H1 (cell line): Measurements from ENCODE around the gene SLC37A3. TPM values are rescaled to one million over a fixed set of nuclear protein-coding genes. Genes with fewer than 3 reads are reported as not detected.

ENCODE experiments used
- CTCF ChIA-PET: fragments of 300-600 bp; sonication (Branson Sonifier 250); formaldehyde crosslinking; loops from one replicate; lab custom pipeline; 2021; ENCODE audit not compliant: partially characterized antibody; lab: Charles Lee
- POLR2A ChIA-PET: fragments of 300-600 bp; sonication (Branson Sonifier 250); formaldehyde crosslinking; loops from one replicate; lab custom pipeline; 2021; ENCODE audit warnings: inconsistent platforms; ENCODE audit not compliant: partially characterized antibody; lab: Charles Lee
- DNase-seq, 2 experiments: peaks; one replicate each; pipeline versions ENCODE4 v3.0.0 to v3.0.0-alpha.2; 2010 to 2022; ENCODE audit warnings: low spot score in 2 of 2, low read depth in 1 of 2, mixed read lengths in 1 of 2
- FAIRE-seq: peaks from 2 replicates; lab custom pipeline; 2011; peaks lifted over from hg19 to GRCh38; lab: Jason Lieb, UNC
- H2AFZ ChIP-seq: 2 replicates; pipeline ENCODE4 v1.8.1; 2012; ENCODE audit warnings: low read length, inconsistent platforms
- H2AK5ac ChIP-seq: 2 replicates; pipeline ENCODE4 v1.6.1; 2013; ENCODE audit warnings: low read depth, low read length
- H2BK120ac ChIP-seq: replicated peaks from 2 replicates; pipeline ENCODE3; 2013; ENCODE audit warnings: low read depth, low read length, inconsistent platforms
- H2BK12ac ChIP-seq: 2 replicates; pipeline ENCODE4 v1.6.1; 2013; ENCODE audit warnings: low read depth, low read length
- H2BK15ac ChIP-seq: 2 replicates; pipeline ENCODE4 v1.6.1; 2013; ENCODE audit warnings: low read length
- H2BK20ac ChIP-seq: 2 replicates; pipeline ENCODE4 v1.6.1; 2013; ENCODE audit warnings: low read length
- H2BK5ac ChIP-seq: 2 replicates; pipeline ENCODE4 v1.6.1; 2013; ENCODE audit warnings: low read depth, low read length
- H3K14ac ChIP-seq: 2 replicates; pipeline ENCODE4 v1.6.1; 2013; ENCODE audit warnings: inconsistent platforms; ENCODE audit not compliant: insufficient read length
- H3K18ac ChIP-seq: 2 replicates; pipeline ENCODE4 v1.6.1; 2013; ENCODE audit warnings: low read length; ENCODE audit errors: extremely low read depth
- H3K23ac ChIP-seq: 2 replicates; pipeline ENCODE4 v1.6.1; 2013; ENCODE audit warnings: inconsistent platforms; ENCODE audit not compliant: insufficient read length
- H3K23me2 ChIP-seq: 2 replicates; pipeline ENCODE4 v1.6.1; 2013; ENCODE audit warnings: low read depth, low read length
- H3K27ac ChIP-seq: 2 replicates; pipeline ENCODE4 v1.6.1; 2011; ENCODE audit warnings: low read depth, low read length, inconsistent platforms
- H3K27me3 ChIP-seq, 4 experiments: replicated peaks in 1 of 4; 1 replicate in 1 of 4; 2 replicates in 3 of 4; pipeline versions ENCODE4 v1.6.1 to v1.8.1; 2011 to 2013; ENCODE audit warnings: low read length in 3 of 4, mild to moderate bottlenecking in 3 of 4, inconsistent platforms in 2 of 4, mixed read lengths in 2 of 4, moderate library complexity in 1 of 4; ENCODE audit not compliant: control insufficient read depth in 3 of 4, insufficient read depth in 3 of 4; ENCODE audit errors: extremely low read depth in 1 of 4
- H3K36me3 ChIP-seq, 4 experiments: 2 replicates each; pipeline versions ENCODE4 v1.6.1 to v1.8.1; 2011 to 2013; ENCODE audit warnings: mild to moderate bottlenecking in 4 of 4, low read length in 3 of 4, moderate library complexity in 2 of 4, control low read depth in 1 of 4, inconsistent platforms in 1 of 4; ENCODE audit not compliant: insufficient read depth in 4 of 4, control insufficient read depth in 2 of 4
- H3K4ac ChIP-seq: replicated peaks from 2 replicates; pipeline ENCODE3; 2013; ENCODE audit warnings: low read length, low read depth, mixed read lengths, inconsistent platforms; ENCODE audit not compliant: insufficient read length
- H3K4me1 ChIP-seq, 4 experiments: replicated peaks in 1 of 4; 1 replicate in 1 of 4; 2 replicates in 3 of 4; pipeline versions ENCODE4 v1.6.1 to v1.8.1; 2011 to 2013; ENCODE audit warnings: low read length in 3 of 4, inconsistent platforms in 2 of 4, mixed read lengths in 1 of 4; ENCODE audit not compliant: insufficient read depth in 4 of 4, control insufficient read depth in 3 of 4
- H3K4me2 ChIP-seq, 2 experiments: 2 replicates each; pipeline versions ENCODE4 v1.6.1 to v1.8.1; 2011 to 2013; ENCODE audit warnings: low read depth in 2 of 2, low read length in 2 of 2, control low read depth in 1 of 2, inconsistent platforms in 1 of 2, mild to moderate bottlenecking in 1 of 2; ENCODE audit not compliant: insufficient read depth in 1 of 2
- H3K4me3 ChIP-seq, 4 experiments: fragments of 200-600, 300-600 bp in 1 of 4; sonication (generic), shearing (Covaris generic), sonication (Bioruptor Twin) in 1 of 4; 2 replicates each; pipeline versions ENCODE4 v1.5.1 to v1.8.1; 2011 to 2016; ENCODE audit warnings: low read length in 4 of 4, low read depth in 3 of 4, control low read depth in 2 of 4, inconsistent platforms in 2 of 4, mild to moderate bottlenecking in 2 of 4, mixed read lengths in 1 of 4, moderate library complexity in 1 of 4; ENCODE audit not compliant: insufficient read depth in 2 of 4; ENCODE audit errors: extremely low read depth in 1 of 4
- H3K56ac ChIP-seq: replicated peaks from 2 replicates; pipeline ENCODE3; 2013; ENCODE audit warnings: low read depth, mild to moderate bottlenecking, mixed read lengths, low read length, inconsistent platforms; ENCODE audit not compliant: insufficient read length
- H3K79me1 ChIP-seq: 2 replicates; pipeline ENCODE4 v1.6.1; 2013; ENCODE audit warnings: low read depth, low read length, control low read depth
- H3K79me2 ChIP-seq, 2 experiments: 2 replicates each; pipeline versions ENCODE4 v1.6.1 to v1.8.1; 2012 to 2013; ENCODE audit warnings: low read length in 2 of 2, mild to moderate bottlenecking in 2 of 2, inconsistent platforms in 1 of 2; ENCODE audit not compliant: insufficient read depth in 2 of 2, control insufficient read depth in 1 of 2
- H3K9ac ChIP-seq, 4 experiments: replicated peaks in 1 of 4; 1 replicate in 1 of 4; 2 replicates in 3 of 4; pipeline versions ENCODE4 v1.6.1 to v1.8.1; 2011 to 2013; ENCODE audit warnings: low read depth in 3 of 4, low read length in 3 of 4, control low read depth in 2 of 4, mild to moderate bottlenecking in 2 of 4, moderate library complexity in 2 of 4, inconsistent platforms in 1 of 4; ENCODE audit errors: extremely low read depth in 1 of 4
- H3K9me3 ChIP-seq, 2 experiments: 2 replicates each; pipeline versions ENCODE4 v1.6.1 to v1.8.1; 2012 to 2013; ENCODE audit warnings: mild to moderate bottlenecking in 2 of 2, moderate library complexity in 2 of 2, control low read depth in 1 of 2, inconsistent platforms in 1 of 2, low read depth in 1 of 2, low read length in 1 of 2, mixed read lengths in 1 of 2; ENCODE audit not compliant: insufficient read depth in 2 of 2
- H4K20me1 ChIP-seq, 2 experiments: replicated peaks in 1 of 2; 2 replicates each; pipeline versions ENCODE3 to v1.8.1; 2011 to 2013; ENCODE audit warnings: inconsistent platforms in 2 of 2, low read length in 2 of 2, mild to moderate bottlenecking in 1 of 2; ENCODE audit not compliant: insufficient read depth in 2 of 2, control insufficient read depth in 1 of 2
- H4K5ac ChIP-seq: 2 replicates; pipeline ENCODE4 v1.6.1; 2013; ENCODE audit warnings: low read length, low read depth, mixed read lengths, inconsistent platforms; ENCODE audit not compliant: insufficient read length
- H4K8ac ChIP-seq: 2 replicates; pipeline ENCODE4 v1.8.0; 2013; ENCODE audit warnings: mild to moderate bottlenecking, moderate library complexity, low read length, inconsistent platforms; ENCODE audit not compliant: insufficient read depth; ENCODE audit errors: extremely low read depth
- H4K91ac ChIP-seq: replicated peaks from 2 replicates; pipeline ENCODE3; 2013; ENCODE audit warnings: low read length, mixed read lengths, inconsistent platforms; ENCODE audit not compliant: insufficient read length
- BCL11A ChIP-seq, 2 experiments: IDR thresholded peaks; one replicate each; pipeline ENCODE4 v1.6.1; 2011; ENCODE audit warnings: low read depth in 2 of 2, low read length in 2 of 2, mild to moderate bottlenecking in 2 of 2
- EP300 ChIP-seq, 2 experiments: IDR thresholded peaks; 1 replicate in 1 of 2; 2 replicates in 1 of 2; pipeline ENCODE4 v1.6.1; 2011 to 2012; ENCODE audit warnings: low read depth in 2 of 2, low read length in 2 of 2, mild to moderate bottlenecking in 2 of 2, borderline replicate concordance in 1 of 2, inconsistent platforms in 1 of 2, moderate library complexity in 1 of 2
- HDAC2 ChIP-seq, 2 experiments: fragments of 300-600 bp in 1 of 2; sonication (generic) in 1 of 2; IDR thresholded peaks; 2 replicates each; pipeline ENCODE4 v1.6.1; 2011 to 2012; ENCODE audit warnings: low read depth in 2 of 2, low read length in 2 of 2, mild to moderate bottlenecking in 2 of 2, moderate library complexity in 2 of 2, borderline replicate concordance in 1 of 2, inconsistent platforms in 1 of 2
- HDAC6 ChIP-seq: IDR thresholded peaks from one replicate; pipeline ENCODE4 v1.7.1; 2012; ENCODE audit warnings: low read depth, mild to moderate bottlenecking, inconsistent platforms, low read length, moderate library complexity
- JUN ChIP-seq: IDR thresholded peaks from 2 replicates; pipeline ENCODE4 v1.6.1; 2011; ENCODE audit warnings: low read depth, mild to moderate bottlenecking, improper control_type of control experiment, low read length
- PHF8 ChIP-seq: fragments of 200-600 bp; sonication (generic); conservative IDR thresholded peaks from 2 replicates; pipeline ENCODE4 v1.7.1; 2012; ENCODE audit warnings: low read depth, mild to moderate bottlenecking, inconsistent platforms, low read length, moderate library complexity
- POLR2A ChIP-seq, 2 experiments: IDR thresholded peaks; 1 replicate in 1 of 2; 2 replicates in 1 of 2; pipeline ENCODE4 v1.6.1; 2011; ENCODE audit warnings: low read depth in 2 of 2, low read length in 2 of 2, mild to moderate bottlenecking in 2 of 2; ENCODE audit errors: control extremely low read depth in 1 of 2
- POU5F1 ChIP-seq: IDR thresholded peaks from 2 replicates; pipeline ENCODE4 v1.6.1; 2011; ENCODE audit warnings: low read depth, mild to moderate bottlenecking, low read length, moderate library complexity
- TAF7 ChIP-seq: optimal IDR thresholded peaks from 2 replicates; pipeline ENCODE3; 2011; ENCODE audit warnings: low read depth, mild to moderate bottlenecking, inconsistent platforms, low read length, moderate library complexity, borderline replicate concordance
- WGBS, 2 experiments: shearing (Covaris generic) in 1 of 2; methylation state at CpG; one replicate each; pipeline versions ENCODE4 v1.1.6 to v1.1.7; 2013 to 2015; ENCODE audit warnings: low lambda C conversion rate in 2 of 2, mixed read lengths in 2 of 2, inconsistent platforms in 1 of 2, low coverage in 1 of 2, missing lambda C conversion rate in 1 of 2; ENCODE audit not compliant: insufficient replicate concordance in 2 of 2, insufficient coverage in 1 of 2, insufficient read length in 1 of 2; ENCODE audit errors: extremely low coverage in 1 of 2, missing lambda C conversion rate in 1 of 2; 5-methylcytosine and 5-hydroxymethylcytosine counted together
- polyA plus RNA-seq, 7 experiments: library from polyadenylated mRNA; depleted of rRNA in 3 of 7; stranded (reverse) in 5 of 7; unstranded in 2 of 7; fragments of >200 nt in 5 of 7; fragments of 200-250 nt in 2 of 7; gene quantifications; 1 replicate in 5 of 7; 2 replicates in 1 of 7; 4 replicates in 1 of 7; pipeline versions ENCODE4 v1.2.1 to v1.2.3, GENCODE V29; 2011 to 2013; ENCODE audit warnings: missing spikeins in 2 of 7, mixed read lengths in 2 of 7
- total RNA-seq: library from RNA; stranded (reverse); fragmentation: NEBNext Ultra II Directional; extraction: Animal tissue kit (Norgen Biotek cat#: 25700); gene quantifications from 2 replicates; pipeline ENCODE4 v1.2.1, GENCODE V29; 2021

SLC37A3 gene
- total and polyA plus RNA-seq, 2 of the 8 experiments (the other 6 are each of a cell fraction or from before 2014, with no cell fraction given), result 58.2 to 71.0 TPM

DNA sequence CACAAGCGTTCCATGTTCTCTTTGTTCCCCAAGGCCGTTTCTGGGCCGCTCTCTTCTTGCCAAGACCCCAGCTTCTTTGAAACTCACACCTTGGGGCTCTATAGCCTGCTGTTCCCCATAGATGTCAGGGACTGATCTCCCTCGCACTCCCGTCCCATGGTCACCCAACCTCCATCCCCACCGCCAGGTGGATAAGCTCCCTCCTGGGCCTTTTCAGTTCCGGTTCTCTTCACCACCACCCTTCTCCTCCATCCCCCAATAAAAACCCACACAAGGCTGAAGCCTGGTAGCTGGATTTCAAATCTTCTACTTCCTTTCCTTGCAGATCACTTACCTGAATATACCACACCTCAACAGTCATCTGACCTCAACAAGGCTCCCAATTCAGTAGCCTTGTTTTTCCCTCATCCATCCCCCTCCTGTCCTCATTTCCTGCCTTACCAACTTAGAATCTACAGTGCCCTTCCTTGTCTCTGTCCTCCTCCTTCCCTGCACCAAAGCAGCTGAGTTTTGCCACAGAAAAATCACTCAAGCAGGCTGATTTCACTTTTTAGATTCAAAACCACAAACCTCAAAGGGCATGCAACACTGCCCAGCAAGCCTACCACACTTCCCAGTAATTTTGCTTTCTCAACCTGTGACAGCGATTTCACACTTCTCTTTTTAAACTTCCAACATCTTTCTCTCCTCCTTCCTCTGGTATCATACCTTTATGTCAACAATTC is 7.7 kb downstream of the SLC37A3 start:
- no peak overlapping the region for H2AFZ ChIP-seq
- H4K91ac ChIP-seq, result no peak overlapping the region
- H4K5ac ChIP-seq, result no peak overlapping the region
- no peak overlapping the region for H3K14ac ChIP-seq
- peak overlapping the region; percentile 14 to 45; a peak in 2 of 4 replicates for H3K4me2 ChIP-seq
- H3K36me3 ChIP-seq, result peaks cover 0 to 3% (median 0%) of the 10 kb centered on the region in 4 experiments; a peak in 1 of 8 replicates
- 0 out of 2 replicates have a peak overlapping the region, but pooled peaks have one; percentile 65 for H2AK5ac ChIP-seq
- H2BK20ac ChIP-seq, result 0 out of 2 replicates have a peak overlapping the region, but pooled peaks have one; percentile 61
- H3K27me3 ChIP-seq, result no peaks in the 10 kb centered on the region
- no peaks in the 10 kb centered on the region for H3K9me3 ChIP-seq
- H3K79me1 ChIP-seq, result peaks cover 11% of the 10 kb centered on the region
- H3K79me2 ChIP-seq, result peaks cover 27 to 83% of the 10 kb centered on the region in 2 experiments
- no peak overlapping the region for H2BK15ac ChIP-seq
- H3K9ac ChIP-seq, result peak overlapping the region in 1 of 4 experiments; percentile 21; a peak in 1 of 7 replicates
- no peak overlapping the region for H3K56ac ChIP-seq
- DNase-seq (peak in 1 of 2 experiments; percentile 47), FAIRE-seq (no peak)
- H3K4me3 ChIP-seq, result no peak overlapping the region
- no peak overlapping the region for H3K23ac ChIP-seq
- CTCF ChIA-PET, result interaction anchor here (0.6 to 1.3 kb wide), 2 partner anchors 47 to 53 kb away, joined by 3 to 5 read pairs; no protein-coding TSS in a partner anchor
- peaks cover 4 to 13% (median 11%) of the 10 kb centered on the region in 4 experiments for H3K4me1 ChIP-seq
- no peak overlapping the region; the same call in 1 of the 2 replicates for H3K27ac ChIP-seq
- 0 out of 2 replicates have a peak overlapping the region, but pooled peaks have one; percentile 48 for H3K18ac ChIP-seq
- WGBS, 2 experiments, result 92% methylated on average over 8 of the region's 8 CpGs; no CpG with 5 or more reads in 1 of the 2 experiments
- 0 out of 2 replicates have a peak, but pooled peaks cover 3% of the 10 kb centered on the region for H3K23me2 ChIP-seq
- no peak overlapping the region for H2BK120ac ChIP-seq
- no peak overlapping the region for H4K8ac ChIP-seq
- H3K4ac ChIP-seq, result peak overlapping the region; percentile 60
- POLR2A ChIA-PET, result interaction anchor here (0.5 to 2.5 kb wide), 6 partner anchors 13 to 225 kb away, joined by 3 to 10 read pairs (median 3); partner anchors contain the start of gene RAB19
- peaks cover 9 to 17% of the 10 kb centered on the region in 2 experiments for H4K20me1 ChIP-seq
- H2BK12ac ChIP-seq, result 0 out of 2 replicates have a peak overlapping the region, but pooled peaks have one; percentile 62
- H2BK5ac ChIP-seq, result peak overlapping the region; percentile 16; the same call in 1 of the 2 replicates
- TF ChIP-seq EP300 (IDR thresholded peaks at IDR 0.05; ENCODE audit: borderline replicate concordance in 1 of 2, low read depth in 2 of 2, low read length in 2 of 2) (no peak), JUN (no peak), HDAC6 (no peak), POLR2A (IDR thresholded peaks at IDR 0.05; ENCODE audit: control extremely low read depth in 1 of 2, low read depth in 2 of 2, low read length in 2 of 2) (no peak), HDAC2 (IDR thresholded peaks at IDR 0.05; ENCODE audit: borderline replicate concordance in 1 of 2, low read depth in 2 of 2, low read length in 2 of 2) (no peak), BCL11A (IDR thresholded peaks at IDR 0.05; ENCODE audit: low read depth in 2 of 2, low read length in 2 of 2) (no peak), TAF7 (no peak), PHF8 (no peak), POU5F1 (no peak)
